HepG2 (cell line): Measurements from ENCODE around the gene MRPL37. TPM values are rescaled to one million over a fixed set of nuclear protein-coding genes. Genes with fewer than 3 reads are reported as not detected.

Experiments used
- AGO1 ChIP-seq: fragments of 200-400 bp; formaldehyde crosslinking; IDR thresholded peaks from 2 replicates; pipeline ENCODE4 v1.6.1; 2017; ENCODE audit warnings: mild to moderate bottlenecking, low read depth, low read length, moderate library complexity; ENCODE audit not compliant: poor library complexity, severe bottlenecking
- CBX5 ChIP-seq: sonication (generic); formaldehyde crosslinking; IDR thresholded peaks from 2 replicates; pipeline ENCODE4 v1.4.0; 2020; ENCODE audit warnings: missing genetic modification reagents, borderline replicate concordance
- IRX3 ChIP-seq: sonication (generic); formaldehyde crosslinking; IDR thresholded peaks from 2 replicates; pipeline ENCODE4 v1.8.1; 2023; ENCODE audit warnings: mild to moderate bottlenecking, low read depth, missing genetic modification reagents, borderline replicate concordance
- ISX ChIP-seq: sonication (generic); formaldehyde crosslinking; conservative IDR thresholded peaks from 2 replicates; pipeline ENCODE4 v1.5.0; 2020; ENCODE audit warnings: missing genetic modification reagents
- NR3C1 ChIP-seq: sonication (generic); formaldehyde crosslinking; IDR thresholded peaks from 2 replicates; pipeline ENCODE4 v1.4.0; 2020; ENCODE audit warnings: missing genetic modification reagents
- RBM39 ChIP-seq: fragments of 200-400 bp; formaldehyde crosslinking; IDR thresholded peaks from one replicate; pipeline ENCODE4 v1.6.1; 2018; ENCODE audit warnings: antibody characterized with exemption, mild to moderate bottlenecking, low read depth, low read length; ENCODE audit not compliant: poor library complexity, severe bottlenecking
- RXRA ChIP-seq: sonication (generic); formaldehyde crosslinking; IDR thresholded peaks from 2 replicates; pipeline ENCODE4 v1.5.1; 2020; ENCODE audit warnings: missing genetic modification reagents
- TBX2 ChIP-seq: sonication (generic); formaldehyde crosslinking; IDR thresholded peaks from 2 replicates; pipeline ENCODE4 v1.5.0; 2020; ENCODE audit warnings: missing genetic modification reagents, mild to moderate bottlenecking, borderline replicate concordance
- ZC3H13 ChIP-seq: sonication (generic); formaldehyde crosslinking; IDR thresholded peaks from 2 replicates; pipeline ENCODE4 v1.8.1; 2023; ENCODE audit warnings: mild to moderate bottlenecking, missing genetic modification reagents, moderate library complexity
- ZFP36L1 ChIP-seq: sonication (generic); formaldehyde crosslinking; IDR thresholded peaks from 2 replicates; pipeline ENCODE4 v1.8.0; 2022; ENCODE audit warnings: mild to moderate bottlenecking, missing genetic modification reagents, moderate library complexity
- ZNF10 ChIP-seq: sonication (generic); formaldehyde crosslinking; IDR thresholded peaks from 2 replicates; pipeline ENCODE4 v1.4.0; 2020; ENCODE audit warnings: mild to moderate bottlenecking, low read depth, missing genetic modification reagents, borderline replicate concordance
- ZNF101 ChIP-seq: sonication (generic); formaldehyde crosslinking; IDR thresholded peaks from 2 replicates; pipeline ENCODE4 v1.4.0; 2020; ENCODE audit warnings: mild to moderate bottlenecking, low read depth, missing genetic modification reagents, borderline replicate concordance
- ZNF605 ChIP-seq: sonication (generic); formaldehyde crosslinking; IDR thresholded peaks from 2 replicates; pipeline ENCODE4 v1.8.0; 2022; ENCODE audit warnings: mild to moderate bottlenecking, missing genetic modification reagents
- ZNF747 ChIP-seq: sonication (generic); formaldehyde crosslinking; IDR thresholded peaks from 2 replicates; pipeline ENCODE4 v1.8.1; 2023; ENCODE audit warnings: missing genetic modification reagents, mild to moderate bottlenecking, borderline replicate concordance
- polyA plus RNA-seq, 8 experiments: library from polyadenylated mRNA; depleted of rRNA in 3 of 8; stranded (reverse) in 7 of 8; unstranded in 1 of 8; fragments of >200 nt; fragmentation: Illumina TruSeq in 4 of 8; extraction: Trizol in 4 of 8; gene quantifications; 2 replicates each; pipeline versions ENCODE4 v1.2.1 to v1.2.3, GENCODE V29; 2011 to 2016; ENCODE audit warnings: low read depth in 4 of 8, missing spikeins in 1 of 8, mixed read lengths in 1 of 8; ENCODE audit not compliant: insufficient read depth in 1 of 8
- total RNA-seq, 5 experiments: library from RNA; depleted of rRNA; stranded (reverse); fragments of >200 nt; fragmentation: Illumina TruSeq; extraction: Trizol; gene quantifications; 2 replicates each; pipeline ENCODE4 v1.2.3, GENCODE V29; 2016; ENCODE audit warnings: low read depth in 1 of 5
- TF ChIP-seq, protein P1 (sequence below): sonication (generic); formaldehyde crosslinking; IDR thresholded peaks from one replicate; pipeline ENCODE4 v1.5.1; 2020; ENCODE audit warnings: mild to moderate bottlenecking, missing genetic modification reagents; ENCODE audit errors: not compliant biosample characterization

MRPL37 gene
- total and polyA plus RNA-seq, 2 of the 13 experiments (the other 11 are each of a cell fraction or from before 2014, with no cell fraction given): 31.7 to 127 TPM

DNA sequence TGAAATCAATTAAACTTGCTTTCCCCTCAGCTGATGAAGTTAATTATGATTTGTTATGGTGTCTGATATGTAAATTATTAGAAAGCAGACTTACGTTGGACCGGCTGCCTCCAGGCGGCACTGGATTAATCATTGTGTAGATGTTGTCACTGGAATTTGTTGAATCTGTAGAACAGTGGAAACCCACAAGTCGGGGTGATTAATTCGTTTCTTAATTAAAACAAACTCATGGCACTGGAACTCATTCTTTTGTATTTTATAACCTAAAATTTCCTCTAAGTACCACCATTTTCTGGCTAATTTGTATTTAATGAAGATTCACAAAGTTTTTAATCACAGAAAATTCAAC, 39.0 kb downstream of the MRPL37 start (continued):
- TF ChIP-seq, protein P1, sequence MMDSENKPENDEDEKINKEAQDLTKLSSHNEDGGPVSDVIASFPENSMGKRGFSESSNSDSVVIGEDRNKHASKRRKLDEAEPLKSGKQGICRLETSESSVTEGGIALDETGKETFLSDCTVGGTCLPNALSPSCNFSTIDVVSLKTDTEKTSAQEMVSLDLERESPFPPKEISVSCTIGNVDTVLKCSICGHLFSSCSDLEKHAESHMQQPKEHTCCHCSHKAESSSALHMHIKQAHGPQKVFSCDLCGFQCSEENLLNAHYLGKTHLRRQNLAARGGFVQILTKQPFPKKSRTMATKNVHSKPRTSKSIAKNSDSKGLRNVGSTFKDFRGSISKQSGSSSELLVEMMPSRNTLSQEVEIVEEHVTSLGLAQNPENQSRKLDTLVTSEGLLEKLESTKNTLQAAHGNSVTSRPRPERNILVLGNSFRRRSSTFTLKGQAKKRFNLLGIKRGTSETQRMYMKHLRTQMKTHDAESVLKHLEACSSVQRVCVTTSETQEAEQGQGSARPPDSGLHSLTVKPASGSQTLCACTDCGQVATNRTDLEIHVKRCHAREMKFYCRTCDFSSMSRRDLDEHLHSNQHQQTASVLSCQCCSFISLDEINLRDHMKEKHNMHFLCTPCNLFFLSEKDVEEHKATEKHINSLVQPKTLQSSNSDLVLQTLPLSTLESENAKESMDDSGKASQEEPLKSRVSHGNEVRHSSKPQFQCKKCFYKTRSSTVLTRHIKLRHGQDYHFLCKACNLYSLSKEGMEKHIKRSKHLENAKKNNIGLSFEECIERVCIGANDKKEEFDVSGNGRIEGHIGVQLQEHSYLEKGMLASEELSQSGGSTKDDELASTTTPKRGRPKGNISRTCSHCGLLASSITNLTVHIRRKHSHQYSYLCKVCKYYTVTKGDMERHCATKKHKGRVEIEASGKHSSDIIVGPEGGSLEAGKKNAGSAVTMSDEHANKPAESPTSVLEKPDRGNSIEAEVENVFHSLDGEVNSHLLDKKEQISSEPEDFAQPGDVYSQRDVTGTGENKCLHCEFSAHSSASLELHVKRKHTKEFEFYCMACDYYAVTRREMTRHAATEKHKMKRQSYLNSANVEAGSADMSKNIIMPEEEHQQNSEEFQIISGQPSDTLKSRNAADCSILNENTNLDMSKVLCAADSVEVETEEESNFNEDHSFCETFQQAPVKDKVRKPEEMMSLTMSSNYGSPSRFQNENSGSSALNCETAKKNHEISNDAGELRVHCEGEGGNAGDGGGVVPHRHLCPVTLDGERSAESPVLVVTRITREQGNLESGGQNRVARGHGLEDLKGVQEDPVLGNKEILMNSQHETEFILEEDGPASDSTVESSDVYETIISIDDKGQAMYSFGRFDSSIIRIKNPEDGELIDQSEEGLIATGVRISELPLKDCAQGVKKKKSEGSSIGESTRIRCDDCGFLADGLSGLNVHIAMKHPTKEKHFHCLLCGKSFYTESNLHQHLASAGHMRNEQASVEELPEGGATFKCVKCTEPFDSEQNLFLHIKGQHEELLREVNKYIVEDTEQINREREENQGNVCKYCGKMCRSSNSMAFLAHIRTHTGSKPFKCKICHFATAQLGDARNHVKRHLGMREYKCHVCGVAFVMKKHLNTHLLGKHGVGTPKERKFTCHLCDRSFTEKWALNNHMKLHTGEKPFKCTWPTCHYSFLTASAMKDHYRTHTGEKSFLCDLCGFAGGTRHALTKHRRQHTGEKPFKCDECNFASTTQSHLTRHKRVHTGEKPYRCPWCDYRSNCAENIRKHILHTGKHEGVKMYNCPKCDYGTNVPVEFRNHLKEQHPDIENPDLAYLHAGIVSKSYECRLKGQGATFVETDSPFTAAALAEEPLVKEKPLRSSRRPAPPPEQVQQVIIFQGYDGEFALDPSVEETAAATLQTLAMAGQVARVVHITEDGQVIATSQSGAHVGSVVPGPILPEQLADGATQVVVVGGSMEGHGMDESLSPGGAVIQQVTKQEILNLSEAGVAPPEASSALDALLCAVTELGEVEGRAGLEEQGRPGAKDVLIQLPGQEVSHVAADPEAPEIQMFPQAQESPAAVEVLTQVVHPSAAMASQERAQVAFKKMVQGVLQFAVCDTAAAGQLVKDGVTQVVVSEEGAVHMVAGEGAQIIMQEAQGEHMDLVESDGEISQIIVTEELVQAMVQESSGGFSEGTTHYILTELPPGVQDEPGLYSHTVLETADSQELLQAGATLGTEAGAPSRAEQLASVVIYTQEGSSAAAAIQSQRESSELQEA (CRISPR knock-in tag): no peak
- TF ChIP-seq ZC3H13: no peak
- no peak for TF ChIP-seq ZFP36L1
- no peak for TF ChIP-seq ZNF605
- no peak for TF ChIP-seq RXRA (CRISPR knock-in tag)
- no peak for TF ChIP-seq IRX3 (CRISPR knock-in tag)
- no peak for TF ChIP-seq RBM39
- no peak for TF ChIP-seq TBX2 (CRISPR knock-in tag)
- TF ChIP-seq CBX5 (CRISPR knock-in tag): no peak
- no peak for TF ChIP-seq ISX (CRISPR knock-in tag)
- TF ChIP-seq NR3C1 (CRISPR knock-in tag): no peak
- TF ChIP-seq ZNF101 (CRISPR knock-in tag): no peak
- no peak for TF ChIP-seq ZNF747
- TF ChIP-seq ZNF10 (CRISPR knock-in tag): no peak
- no peak for TF ChIP-seq AGO1
- TF ChIP-seq, all 625 proteins: peak for 0
